PC-3 (cell line): ENCODE data around the gene MAP2K3.

Experiments
- CTCF ChIP-seq: fragments of 300-600 bp; sonication (generic); conservative IDR thresholded peaks from 2 replicates; pipeline ENCODE4 v1.5.1; 2017; ENCODE audit warnings: antibody characterized with exemption, low read depth, mild to moderate bottlenecking, low read length
- EZH2 ChIP-seq: fragments of 300-600 bp; sonication (generic); IDR thresholded peaks from one replicate; pipeline ENCODE4 v1.6.1; 2017; ENCODE audit warnings: antibody characterized with exemption, mild to moderate bottlenecking, low read length; ENCODE audit not compliant: unreplicated experiment
- EZH2phosphoT487 ChIP-seq: fragments of 300-600 bp; sonication (generic); IDR thresholded peaks from 2 replicates; pipeline ENCODE4 v1.6.1; 2018; ENCODE audit warnings: mild to moderate bottlenecking, antibody characterized with exemption, low read length, borderline replicate concordance

- no peak for TF ChIP-seq CTCF
- TF ChIP-seq EZH2phosphoT487 = no peak
- TF ChIP-seq EZH2 = no peak
Observed at GRCh38 chr17:21289902-21290571, 5.5 kb downstream of the MAP2K3 start.
